HG03108 (cell line): ENCODE measurements around the gene TMEM72.

ENCODE experiments used
- ATAC-seq: cut with Tn5 transposase; IDR thresholded peaks from one replicate; pipeline ENCODE4 v1.9.1; 2021; ENCODE audit warnings: moderate library complexity; ENCODE audit not compliant: unreplicated experiment

Gene TMEM72

GRCh38 chr10:44977287-44978212 is 66.4 kb downstream of the TMEM72 start:
- no peak for ATAC-seq

DNA sequence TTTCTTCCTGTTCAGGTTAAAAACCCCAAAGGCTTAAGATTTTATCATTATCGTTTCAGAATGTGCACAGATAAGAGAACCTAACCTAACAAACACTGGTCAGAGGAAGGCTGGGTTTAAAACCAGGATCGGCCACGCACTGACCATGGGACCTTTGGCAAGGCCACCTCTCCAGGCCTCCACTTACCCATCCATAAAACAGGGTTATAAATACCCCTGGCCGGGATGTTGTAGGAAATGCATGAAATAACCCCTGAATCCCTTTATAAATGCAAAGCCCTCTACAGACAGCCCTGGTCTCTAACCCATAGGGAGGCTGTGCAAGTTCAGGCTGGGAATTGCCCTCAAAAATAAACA is 67.1 kb downstream of the TMEM72 start:
- no peak for ATAC-seq

DNA sequence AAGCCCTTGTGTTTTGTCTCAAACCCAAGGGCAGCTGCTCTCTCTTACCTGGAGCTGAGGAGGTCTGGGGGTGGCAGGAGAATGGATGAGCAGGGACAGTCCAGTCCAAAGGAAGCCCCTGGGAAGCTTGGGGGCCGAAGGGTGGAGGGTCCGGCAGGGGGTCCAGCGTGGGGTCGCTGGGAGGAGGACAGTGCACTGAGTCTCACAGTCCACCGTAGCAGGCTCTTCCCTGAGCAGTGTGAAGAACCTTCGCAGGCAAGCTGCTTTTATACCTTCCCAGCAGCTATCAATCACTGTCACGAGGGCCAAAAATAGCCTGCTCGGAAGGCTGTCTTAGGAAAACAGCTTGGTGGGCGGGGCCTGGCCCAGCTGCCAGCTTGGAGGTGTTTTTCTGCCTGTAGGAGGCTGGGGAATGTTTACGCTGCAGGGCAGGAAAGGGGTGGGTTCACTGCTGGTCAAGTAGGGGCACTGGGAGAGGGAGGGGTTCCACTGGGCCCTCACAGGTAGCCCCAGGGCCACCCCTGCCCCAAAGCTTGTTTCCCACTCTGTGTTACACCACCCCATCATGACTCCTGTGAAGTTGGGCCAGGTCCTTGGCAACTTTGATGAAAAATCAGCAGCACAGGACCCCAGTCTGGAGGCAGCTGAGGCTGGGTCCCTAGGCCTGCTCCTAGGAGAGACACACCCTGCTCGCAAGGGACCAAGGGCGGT is 67.6 kb downstream of the TMEM72 start, which contains the start of gene DEPP1:
Gene DEPP1, minus strand, starts transcription at position 240 of the 711 bp plus-strand sequence. CDS start 779 bp downstream, outside the sequence.
- ATAC-seq: no peak

- no peak for ATAC-seq
Observed at GRCh38 chr10:44979281-44980191, 68.4 kb downstream of the TMEM72 start.

GRCh38 chr10:44980309-44981171 is 69.4 kb downstream of the TMEM72 start:
- ATAC-seq: no peak

- no peak for ATAC-seq
Observed at GRCh38 chr10:44981172-44982113, 70.3 kb downstream of the TMEM72 start.

DNA sequence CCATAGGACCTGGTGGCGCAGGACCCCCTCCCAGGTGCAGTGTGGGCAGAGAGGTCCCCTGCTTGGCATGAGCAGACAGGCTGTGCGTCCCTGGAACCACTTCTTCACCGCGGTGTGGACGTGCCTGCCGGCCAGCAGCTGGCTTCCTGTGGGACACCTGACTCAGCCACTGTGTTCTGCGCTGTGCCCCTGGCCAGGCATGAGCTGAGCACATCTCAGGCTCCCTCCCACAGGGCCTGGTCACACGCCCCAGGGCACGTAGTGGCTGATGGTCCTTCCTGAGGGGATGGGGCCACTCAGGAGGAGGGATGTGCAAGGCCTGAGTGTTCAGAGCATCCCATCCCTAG is 71.0 kb downstream of the TMEM72 start:
- ATAC-seq: peak; percentile 41

DNA sequence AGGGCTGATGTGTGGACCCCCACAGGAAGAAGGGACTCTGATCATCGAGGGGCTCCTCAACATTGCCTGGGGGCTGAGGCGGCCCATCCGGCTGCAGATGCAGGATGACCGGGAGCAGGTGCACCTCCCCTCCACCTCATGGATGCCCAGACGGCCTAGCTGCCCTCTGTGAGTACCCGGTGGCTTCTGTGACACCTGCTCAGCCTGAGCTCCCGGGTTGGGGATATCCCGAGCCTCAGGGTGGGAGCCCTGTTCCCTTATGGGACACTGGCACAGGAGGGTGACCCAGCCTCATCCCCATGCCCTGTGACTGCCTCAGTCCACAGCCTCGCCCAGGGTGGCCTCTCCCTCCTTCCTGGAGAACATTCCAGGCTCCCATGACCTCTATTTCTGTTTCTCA is 71.4 kb downstream of the TMEM72 start:
- no peak for ATAC-seq

DNA sequence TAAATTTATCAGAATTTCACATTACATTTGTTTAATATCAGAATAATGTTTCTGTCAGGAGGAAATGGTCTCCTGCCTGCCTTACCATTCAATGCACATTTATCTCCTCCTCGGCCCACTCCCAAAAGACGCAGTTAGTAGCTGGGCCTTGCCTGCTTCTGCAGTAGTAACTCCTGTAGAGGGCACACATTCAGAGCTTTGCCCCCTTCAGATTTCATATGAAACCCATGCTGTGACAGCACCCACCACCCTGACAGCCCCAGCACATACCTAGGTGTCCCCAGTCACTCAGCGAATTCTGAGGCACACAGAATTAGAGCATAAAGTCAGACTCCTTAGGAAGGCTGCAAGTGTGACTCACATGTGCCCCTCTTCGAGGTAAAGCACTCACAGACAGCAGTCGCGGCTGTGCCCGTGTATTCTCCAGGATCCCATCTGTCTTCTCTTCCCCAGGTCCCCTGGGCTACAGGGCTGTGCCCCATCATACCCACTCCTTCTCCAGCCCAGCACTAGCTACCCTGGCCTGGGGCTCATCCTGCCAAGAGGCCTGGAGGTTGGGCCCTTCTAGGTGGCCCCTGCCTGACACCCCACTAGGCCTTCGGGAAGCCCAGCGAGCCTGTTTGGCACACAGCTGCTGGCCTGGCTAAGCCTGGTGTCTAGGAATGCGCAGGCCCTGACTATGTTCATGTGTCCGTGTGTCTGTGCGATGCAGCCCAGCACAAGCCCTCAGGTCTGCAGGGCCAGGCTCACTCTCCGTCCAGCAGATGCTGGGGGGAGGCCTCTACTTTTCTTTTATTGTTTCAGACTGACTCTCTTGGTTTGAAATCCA is 72.1 kb downstream of the TMEM72 start:
- ATAC-seq: no peak

GRCh38 chr10:44983895-44984278 is 72.8 kb downstream of the TMEM72 start:
- no peak for ATAC-seq

DNA sequence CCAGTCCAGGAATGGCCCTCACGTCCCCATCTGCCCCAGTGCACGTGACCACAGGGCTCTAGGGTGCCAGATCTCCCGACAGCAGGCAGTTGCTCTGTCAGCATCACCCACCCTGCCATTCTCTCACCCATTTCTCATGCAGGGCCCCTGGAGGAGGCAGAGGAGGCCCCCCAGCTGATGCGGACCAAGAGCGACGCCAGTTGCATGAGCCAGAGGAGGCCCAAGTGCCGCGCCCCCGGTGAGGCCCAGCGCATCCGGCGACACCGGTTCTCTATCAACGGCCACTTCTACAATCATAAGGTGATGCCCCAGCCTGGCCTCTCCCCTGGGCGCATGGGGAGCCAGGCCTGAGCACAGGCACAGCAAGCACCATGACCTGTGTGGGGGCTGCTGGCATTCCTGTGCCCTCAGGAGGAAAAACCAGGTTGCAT is 73.5 kb downstream of the TMEM72 start:
- ATAC-seq: no peak

- no peak for ATAC-seq
Observed at GRCh38 chr10:44985175-44985681, 74.1 kb downstream of the TMEM72 start.

GRCh38 chr10:44986179-44986578 is 75.0 kb downstream of the TMEM72 start:
- ATAC-seq: no peak
